NCI-H187 (cell line): ENCODE data around the gene SV2C.

Experiments used
- DNase-seq, 2 experiments: peaks; one replicate each; lab custom pipeline; 2025; lab: John Stamatoyannopoulos, UW

Gene SV2C

DNA sequence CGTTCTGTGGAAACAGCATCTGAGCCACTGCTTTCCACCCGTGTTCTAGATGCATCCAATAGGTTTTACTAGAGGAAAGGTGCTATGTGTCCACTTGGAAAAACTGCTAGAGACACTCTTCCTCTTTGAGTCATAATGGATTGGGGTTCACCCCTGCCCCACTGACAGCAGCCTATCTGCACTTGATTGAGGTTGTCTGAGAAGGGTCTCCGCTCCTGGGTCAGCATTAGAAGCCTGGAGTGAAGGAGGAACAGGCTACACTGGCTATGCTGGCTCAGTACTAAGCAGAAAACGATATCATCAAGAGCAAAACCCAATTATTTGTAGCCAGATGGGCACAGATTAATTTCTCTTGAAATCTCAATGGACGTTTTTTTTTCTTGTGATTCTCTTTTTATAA lies 167.3 kb downstream of the SV2C start:
- DNase-seq: no peak

DNA sequence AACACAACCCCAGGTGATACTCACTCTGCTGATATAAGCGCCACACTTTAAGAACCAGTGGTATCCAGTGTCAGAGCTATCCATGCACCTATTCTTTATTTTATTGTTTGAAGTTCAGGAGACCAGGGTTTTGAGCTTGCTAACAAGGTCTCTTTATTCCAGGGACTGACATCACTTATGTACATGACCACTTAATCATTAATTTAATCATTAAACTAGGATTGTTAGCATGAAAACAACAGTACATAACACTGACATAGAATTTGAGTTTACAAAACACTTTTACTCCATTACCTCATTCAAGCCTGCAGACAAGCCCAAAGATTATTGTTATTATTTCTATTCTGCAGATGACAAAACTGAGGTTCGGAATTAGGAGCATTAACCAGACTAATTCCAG lies 168.5 kb downstream of the SV2C start:
- no peak for DNase-seq

DNA sequence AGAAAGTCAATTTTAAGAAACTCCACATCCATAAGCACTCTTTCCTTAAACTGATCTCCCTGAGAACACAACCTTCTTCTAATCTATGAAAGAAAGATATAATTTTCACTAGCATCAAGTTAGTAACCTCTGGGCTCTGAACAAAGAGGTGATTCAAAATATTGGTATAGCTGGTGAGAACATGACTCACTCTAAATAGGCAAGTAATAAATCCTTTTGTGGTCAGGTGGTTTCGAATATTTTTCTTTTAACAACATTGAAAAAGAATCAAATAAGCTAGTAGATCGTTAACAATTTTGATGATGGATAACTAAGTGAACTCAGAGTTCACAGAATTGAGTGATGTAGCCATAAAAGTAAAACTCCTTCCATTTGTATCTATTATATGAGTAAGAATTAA lies 169.3 kb downstream of the SV2C start:
- no peak for DNase-seq

DNA sequence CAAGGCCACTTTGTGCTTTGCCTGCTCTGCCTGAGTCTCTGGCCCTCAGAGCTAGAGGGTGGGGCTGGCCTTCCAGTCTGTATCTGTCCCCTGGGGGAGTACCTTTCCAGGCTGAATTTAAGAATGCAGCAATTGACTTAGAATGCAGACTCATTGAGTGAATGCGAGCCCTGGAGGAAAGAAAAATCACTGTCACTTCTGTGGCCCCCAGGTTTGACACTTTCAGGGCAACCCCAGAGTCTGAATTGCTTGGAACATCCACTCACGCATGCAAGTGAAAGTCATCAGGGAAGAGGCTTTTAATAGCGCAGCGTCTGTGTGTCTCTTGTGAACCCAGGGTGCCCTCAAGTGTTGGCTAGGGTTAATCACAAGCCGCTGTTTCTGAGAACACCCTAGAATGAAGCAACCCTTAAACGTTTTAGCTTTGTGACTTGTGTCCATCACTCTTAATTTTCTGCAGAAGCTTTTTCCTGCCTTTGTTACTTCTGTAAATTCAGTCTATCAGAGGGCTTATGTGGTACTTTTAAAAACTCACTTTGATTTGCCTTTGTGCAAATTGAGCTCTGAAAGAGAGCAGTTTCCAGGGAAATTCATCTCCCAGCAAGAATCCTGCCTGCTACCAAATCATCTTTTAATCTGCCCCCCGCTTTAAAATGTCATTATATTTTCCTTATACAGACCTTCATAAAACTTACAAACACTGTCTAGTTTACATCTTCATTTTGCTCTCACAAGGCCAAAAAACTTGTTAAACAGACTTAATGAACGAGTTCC lies 173.1 kb downstream of the SV2C start:
- DNase-seq: peak in 1 of 2 experiments; percentile 12

DNA sequence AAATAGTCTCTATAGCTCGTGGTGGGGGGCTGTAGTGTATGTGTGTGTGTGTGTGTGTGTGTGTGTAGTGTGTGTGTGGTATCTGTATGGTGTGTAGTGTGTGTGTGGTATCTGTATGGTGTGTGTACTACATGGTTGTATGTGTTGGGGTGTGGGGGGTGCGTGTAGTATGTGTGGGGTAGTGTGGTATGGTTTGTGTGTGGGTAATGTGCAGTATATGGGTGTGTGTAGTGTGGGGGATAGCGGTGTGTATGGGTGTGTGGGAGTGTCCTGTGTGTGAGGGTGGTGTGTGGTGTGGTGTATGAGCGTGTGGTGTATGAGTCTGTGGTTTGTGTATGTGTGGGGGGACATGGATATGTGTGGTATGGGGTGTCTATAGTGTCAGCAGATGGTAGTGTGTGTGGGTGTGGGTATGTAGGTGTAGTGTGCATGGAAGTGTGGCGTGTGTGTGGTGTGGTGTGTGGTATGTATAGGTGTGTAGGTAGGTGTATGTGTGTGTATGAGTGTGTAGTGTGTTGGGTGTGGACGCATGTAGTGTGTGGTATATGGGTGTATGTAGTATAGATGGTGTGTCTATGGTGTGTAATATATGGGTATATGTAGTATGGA lies 174.1 kb downstream of the SV2C start:
- no peak for DNase-seq

DNA sequence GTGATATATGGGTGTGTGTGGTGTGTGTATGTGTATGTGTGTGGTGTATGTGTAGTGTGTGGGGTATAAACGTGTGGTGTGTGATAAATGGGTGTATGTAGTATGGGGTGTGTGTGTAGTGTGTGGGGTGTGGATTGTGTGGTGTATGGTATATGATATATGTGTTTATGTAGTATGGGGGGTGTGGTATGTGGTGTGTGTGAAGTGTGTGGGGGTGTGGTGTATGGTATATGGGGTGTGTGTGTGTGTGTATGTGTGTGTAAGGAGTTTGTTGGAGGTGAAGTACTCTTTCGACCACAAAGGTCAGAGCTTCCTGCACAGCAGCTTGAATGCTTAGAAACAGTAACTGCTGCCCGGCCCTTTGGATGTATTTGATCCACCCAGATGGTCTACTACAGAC lies 174.7 kb downstream of the SV2C start:
- DNase-seq: no peak

DNA sequence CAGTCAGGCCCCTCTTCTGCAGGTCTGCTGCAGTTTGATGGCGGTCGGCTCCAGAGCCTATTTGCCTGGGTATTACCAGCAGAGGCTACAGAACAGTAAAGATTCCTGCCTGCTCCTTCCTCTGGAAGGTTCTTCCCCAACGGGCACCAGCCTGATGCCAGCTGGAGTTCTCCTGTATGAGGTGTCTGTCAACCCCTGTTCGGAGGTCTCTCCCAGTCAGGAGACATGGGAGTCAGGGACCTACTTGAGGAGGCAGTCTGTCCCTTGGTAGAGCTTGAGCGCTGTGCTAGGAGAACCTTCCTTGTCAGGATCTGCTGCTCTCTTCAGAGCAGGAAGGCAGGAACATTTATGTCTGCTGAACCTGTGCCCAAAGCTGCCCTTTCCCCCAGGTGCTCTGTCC lies 181.5 kb downstream of the SV2C start:
- DNase-seq: no peak

DNA sequence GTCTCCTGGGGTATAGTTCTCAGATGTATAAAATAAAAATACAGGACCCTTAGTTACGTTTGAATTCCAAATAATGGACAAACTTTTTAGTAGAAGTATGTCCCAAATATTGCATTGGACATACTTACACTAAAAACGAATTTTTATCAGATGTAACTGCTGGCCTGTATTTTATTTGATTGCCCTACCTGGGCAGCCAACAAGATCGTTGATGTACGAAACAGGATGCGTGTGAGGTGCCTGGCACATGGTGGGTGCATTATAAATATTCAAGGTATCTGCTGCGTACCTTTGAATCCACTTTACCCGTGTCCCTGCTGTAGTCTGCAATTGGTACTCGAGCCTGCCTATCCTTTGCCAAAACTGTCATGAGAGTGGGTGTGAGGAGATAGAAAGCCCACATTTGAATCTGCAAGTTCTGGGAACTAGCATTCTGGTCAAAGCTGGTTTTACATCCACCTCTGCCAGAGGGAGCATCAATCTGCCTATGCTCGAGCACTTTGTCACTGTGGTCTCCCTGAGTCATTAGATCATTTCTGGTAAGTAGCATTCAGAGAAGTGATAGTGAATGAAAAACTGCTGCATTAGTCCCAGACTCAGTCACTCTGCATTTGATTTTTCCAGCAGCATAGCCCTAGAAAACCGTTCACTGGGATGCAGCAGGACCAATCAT lies 186.2 kb downstream of the SV2C start:
- no peak for DNase-seq

DNA sequence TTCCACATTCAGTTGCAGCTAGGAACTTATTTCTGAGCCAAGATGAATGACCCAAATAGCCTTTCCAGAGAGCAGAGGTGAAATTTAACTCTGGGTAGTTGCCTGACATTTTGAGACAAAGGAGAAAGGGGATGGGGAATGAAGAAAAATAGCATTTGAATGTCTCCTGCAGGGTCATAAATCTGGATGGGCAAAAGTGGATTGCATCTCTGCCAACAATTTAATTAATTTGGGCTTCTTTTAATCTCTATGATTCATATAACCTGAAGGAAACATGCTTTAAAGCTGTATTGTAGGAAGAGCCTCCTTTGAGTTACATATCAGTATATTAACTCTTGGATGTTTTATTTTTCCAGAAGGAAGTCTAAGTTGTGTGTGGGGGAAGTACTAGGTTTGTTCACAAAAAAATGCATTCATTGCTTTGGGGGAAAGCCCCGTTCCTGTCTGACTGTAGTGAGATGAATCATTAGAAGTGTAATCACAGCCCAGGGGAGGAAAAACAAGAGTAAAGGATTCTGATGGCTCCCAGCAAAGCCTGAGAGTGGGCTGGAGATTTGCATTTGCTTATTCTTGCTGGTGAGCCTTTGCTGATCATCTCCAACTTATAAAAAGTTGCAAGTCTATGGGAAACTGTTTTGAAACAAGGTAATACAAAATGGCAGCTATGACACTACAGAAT lies 186.9 kb downstream of the SV2C start:
- DNase-seq: no peak

DNA sequence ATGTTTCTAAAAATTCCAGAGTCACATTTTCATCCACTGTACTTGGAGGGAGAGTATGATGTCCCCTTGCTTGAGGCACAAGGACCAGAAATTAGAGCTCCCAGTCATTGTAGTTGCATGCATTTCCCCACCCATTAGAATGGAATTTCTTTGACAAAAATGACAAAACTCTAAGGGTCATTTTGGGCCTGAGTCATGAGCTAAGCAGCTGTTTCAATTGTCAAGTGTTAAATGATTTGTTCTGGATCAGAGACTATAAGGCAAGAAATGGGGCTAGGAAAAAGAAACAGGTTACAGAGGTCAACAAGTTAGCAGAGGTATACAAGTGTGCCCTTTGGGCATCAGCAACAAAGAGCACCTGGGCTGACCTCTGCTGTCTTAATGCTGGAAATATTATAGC lies 188.7 kb downstream of the SV2C start:
- DNase-seq: no peak

DNA sequence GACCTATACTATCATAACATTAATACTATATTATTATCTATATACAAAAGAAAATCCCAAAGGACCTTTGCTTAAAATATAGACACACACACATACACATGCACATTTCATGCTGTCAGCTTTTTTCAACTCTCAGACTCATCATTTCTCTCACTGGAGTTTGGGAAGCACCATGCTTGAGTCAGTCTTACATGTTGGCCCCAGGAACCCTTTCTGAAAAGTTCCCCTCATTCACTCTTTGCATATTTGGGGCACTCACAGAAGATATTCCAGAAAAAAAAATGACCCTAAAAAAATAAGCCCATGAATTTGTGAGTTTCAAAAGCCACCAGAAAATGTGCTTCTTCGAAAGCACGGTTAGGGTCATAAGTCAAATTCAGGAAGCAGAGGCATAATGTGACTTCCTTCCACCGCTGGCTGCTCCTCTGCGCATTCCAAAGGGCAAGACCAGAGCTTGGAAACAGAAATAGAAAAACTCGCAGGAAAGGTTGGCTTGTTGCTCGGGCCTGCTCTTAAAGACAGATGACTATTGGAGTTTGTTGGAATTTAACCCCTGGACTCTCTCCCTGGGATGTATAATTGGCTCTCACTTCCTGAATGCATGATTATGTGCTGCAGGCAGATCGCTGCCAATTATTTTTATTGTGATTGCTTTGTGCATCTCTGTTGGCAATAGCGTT lies 190.2 kb downstream of the SV2C start:
- no peak for DNase-seq

DNA sequence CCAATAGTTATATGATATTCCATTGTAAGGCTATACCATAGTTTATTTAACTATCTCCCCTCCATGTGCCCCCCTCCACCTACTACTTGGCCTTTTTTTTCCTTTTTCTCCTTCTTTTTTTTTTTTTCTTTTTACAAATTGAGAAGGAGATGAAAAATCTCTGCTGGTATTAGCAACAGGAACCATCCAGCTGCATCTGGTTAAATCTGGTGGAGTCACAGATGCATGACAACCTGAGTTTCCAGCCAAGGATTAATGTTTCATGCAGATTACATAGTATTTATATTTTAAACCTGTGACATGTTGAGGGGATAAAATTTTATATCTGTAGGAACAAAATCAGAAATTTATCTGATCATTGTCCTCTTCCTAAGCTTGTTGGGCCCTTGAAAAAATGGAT lies 191.4 kb downstream of the SV2C start:
- no peak for DNase-seq

DNA sequence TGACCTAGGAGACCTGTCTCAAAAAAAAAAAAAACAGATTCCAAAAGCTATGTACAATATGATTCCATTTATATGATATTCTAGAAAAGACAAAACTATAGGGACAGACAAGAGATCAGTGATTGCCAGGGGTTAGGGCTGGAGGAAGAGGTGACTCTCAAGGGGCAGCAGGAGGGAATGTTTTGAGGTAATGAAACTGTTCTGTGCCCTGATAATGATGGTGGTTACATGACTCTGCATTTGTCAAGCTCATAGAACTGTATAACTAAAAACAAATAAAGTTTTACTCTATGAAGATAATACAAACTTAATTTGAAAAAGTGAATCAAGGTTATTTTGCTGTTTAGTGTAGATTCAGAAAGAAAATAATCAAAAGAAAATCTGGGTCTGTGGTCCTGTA lies 194.6 kb downstream of the SV2C start:
- no peak for DNase-seq

DNA sequence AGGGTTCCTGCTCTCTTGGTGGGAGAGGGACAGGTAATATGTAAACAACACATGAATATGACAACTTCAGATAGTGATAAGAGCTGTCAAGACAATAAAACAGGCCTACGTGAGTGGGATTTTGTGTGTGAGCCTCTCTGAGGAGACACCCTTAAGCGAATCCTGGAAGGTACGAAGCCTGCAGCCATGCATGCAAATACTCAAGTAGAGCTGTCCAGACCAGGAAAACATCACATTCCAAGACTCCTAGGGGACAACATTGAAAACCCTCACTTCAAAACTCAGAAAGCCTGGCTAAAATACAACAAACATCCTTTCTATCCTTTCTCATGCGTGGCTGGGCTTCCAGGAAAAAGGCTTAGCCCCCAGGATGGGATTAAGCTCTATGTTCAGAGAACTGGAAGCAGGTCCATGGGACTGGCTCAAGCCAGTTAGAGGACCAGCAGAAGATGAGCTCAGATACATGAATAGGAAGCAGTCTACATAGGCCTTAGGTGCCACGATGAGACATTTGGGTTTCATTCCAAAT lies 195.1 kb downstream of the SV2C start:
- no peak for DNase-seq

DNA sequence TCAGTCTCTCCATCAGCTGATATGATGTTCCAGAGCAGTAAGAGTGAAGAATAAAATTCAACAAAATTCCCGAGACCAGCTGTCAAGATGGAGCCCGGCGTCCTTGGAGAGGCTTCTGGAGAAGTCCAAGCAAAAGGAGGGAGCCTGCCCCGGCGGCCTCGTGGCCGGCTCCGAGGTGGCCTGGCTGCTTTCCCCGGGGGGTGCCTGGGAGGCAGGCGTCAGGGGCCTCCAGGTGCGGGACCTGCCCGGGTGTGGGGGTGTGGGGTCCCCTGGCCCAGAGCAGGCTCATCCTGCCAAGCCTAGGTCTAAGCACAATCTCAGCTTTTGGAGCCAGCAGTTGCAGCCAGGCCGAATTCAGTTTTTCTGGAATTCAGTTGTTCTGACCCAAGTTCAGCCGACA lies 197.3 kb downstream of the SV2C start:
- no peak for DNase-seq

DNA sequence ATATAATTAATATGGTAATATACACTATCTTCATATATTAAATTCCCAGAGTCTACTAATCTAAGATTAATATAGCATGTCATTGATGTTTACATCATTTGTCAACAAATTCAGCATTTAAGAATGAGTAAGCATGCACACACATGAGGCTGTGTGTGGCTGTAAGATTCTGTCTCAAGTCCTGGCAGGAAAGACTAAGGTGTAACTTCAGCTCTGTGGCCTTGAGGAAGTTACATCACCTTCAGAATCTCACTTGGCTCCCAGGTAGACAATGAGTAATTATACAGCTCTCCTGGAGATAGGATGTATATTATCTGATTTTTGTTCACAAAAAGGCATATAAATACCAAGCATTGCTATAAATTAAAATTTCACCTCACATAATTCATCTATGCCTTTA lies 200.5 kb downstream of the SV2C start:
- no peak for DNase-seq

DNA sequence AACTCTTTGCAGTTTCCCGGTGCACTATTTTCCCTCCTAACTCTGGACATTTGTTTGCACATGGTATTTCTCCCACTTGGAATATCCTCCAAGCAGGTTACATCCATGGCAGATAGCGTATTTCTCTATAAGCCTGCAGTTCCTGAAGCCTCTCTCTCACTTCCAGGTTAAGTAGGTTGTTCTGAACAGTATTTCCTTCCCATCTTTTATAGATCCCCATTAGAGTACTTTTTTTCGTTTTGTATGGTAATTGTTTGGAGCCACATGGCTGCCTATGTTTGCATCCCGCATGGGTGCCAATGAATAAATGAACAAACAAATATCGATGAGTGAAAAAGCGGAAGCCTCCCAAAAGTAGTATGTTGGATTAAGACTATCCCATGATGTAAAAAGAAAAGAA lies 206.5 kb downstream of the SV2C start:
- DNase-seq: no peak

DNA sequence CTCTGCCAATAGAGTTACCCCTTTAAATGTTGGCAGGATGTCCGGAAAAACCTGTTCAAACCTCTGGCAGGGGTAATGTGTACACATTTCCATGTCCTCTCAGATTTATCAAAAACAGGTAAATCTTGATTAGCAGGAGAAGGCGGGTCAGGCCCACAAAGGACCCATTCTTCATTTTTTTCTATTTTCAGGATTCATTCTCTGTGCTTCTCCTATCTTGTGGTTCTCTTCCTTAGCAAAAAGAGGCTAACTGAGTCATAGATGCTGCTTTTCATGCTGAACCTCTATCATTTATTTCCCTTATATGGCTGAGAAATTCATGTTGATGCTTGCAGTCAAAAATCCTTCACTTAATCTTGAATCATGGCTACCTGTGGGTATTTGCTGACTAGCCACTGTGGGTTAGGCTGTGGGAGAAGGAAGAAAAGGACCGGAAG lies 207.2 kb downstream of the SV2C start:
- no peak for DNase-seq

DNA sequence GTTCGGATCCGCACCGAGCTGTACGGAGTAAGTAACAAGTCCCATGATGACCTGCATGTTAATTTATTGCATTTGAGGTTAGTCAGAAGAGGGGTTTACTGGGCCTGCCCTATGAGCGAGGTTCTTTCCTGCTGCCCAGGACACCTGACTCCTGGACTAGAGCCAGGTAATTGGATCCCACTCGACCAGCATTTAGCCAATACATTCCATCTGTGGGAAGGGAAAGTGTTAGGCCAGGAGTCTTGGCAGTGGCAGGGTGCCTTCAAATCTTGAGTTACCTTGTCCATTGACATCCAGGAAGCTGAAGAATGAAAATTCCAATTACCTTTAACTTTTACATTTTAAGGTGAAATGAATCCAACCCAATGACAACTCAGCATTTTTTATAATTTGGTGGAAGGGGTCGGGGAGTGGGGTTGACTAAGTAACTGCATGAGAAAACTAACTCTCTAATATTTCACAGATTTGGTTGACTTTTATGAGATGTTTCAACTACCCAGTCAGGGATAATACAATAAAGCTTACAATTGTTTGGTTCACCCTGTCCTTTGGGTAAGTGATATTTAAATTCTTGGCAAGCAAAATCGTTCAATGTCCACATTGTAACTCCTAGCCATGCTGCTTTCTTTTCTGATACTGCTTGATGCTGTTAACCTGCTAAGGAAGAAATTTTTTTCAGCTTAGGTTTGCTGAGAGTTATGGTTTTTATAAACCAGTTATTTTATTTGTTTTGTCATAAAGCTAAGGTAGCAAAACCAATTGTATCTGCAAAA lies 208.3 kb downstream of the SV2C start:
- peak in 1 of 2 experiments; percentile 21 for DNase-seq

DNA sequence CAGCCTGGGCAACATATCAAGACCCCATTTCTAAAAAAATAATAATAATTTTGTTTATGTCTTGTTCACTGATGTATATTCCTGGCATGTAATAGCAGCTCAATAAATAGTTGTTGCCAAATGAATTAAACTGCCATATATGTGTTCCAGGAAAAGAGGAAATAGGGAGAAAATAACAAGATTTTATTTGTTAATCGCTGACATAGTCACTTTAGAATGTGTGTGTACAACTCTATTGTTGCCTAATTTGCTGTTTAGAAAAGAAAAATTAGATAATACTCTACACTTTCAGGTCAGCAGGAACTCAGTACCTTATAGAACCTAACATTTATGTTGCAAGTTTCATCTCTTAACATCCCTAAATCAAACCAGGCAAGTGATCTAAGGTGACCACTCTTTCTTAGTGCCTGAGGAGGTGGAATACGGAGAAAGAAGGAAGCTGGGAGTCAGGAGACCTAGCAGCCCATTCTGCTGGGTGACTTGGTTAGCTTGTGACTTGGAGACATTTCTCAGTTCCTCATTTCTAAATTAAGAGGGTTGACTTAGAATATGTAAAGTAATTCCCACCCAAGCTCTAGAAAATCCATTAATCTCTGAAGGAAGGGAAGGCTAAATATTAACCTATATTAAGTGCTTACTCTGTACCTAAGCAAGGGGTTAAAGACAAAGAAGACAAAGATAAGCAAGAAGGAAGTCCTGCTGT lies 209.6 kb downstream of the SV2C start:
- no peak for DNase-seq

DNA sequence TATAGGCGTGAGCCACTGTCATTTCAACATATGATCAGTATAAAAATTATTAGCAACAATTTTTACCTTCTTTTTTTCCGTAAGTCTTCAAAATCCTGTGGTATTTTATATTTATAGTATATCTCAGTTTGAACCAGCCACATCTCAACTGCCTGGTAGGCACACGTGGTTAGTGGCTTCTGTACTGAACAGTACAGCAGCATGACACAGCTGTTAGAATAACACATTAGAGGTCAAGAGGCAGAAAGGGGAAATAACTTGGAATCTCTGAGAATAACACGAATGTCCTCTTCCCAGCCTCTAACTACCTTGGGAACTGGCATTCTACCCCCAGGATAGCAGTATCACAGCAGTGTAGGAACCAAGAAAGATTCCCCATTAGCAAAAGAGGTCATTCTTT lies 211.4 kb downstream of the SV2C start:
- DNase-seq: no peak
